Activated CD8-positive, alpha-beta memory T cell treated with anti-CD3 and anti-CD28 coated beads, Interleukin-2, amount 10 ng/mL, durations not matched to agents 7 days and 5 days (primary cell): ENCODE measurements around the gene IDH2. TPM values are rescaled to one million over a fixed set of nuclear protein-coding genes. Genes with fewer than 3 reads are reported as not detected.

Experiments
- ATAC-seq: fragments of 150-1000 bp; cut with Tn5 transposase; one replicate; pipeline ENCODE4 v1.10.0; 2021; ENCODE audit warnings: moderate library complexity
- CTCF ChIA-PET: fragments of 350-600 bp; sonication (Branson Sonifier 250); formaldehyde crosslinking; loops from one replicate; lab custom pipeline; 2021; ENCODE audit warnings: antibody characterized with exemption; lab: Charles Lee
- DNase-seq: peaks from one replicate; pipeline ENCODE4 v3.0.0-alpha.2; 2020
- H3K27ac Mint-ChIP-seq: one replicate; pipeline ENCODE4 v1.8.0; 2021; ENCODE audit warnings: mild to moderate bottlenecking, mixed read lengths
- H3K27me3 Mint-ChIP-seq: one replicate; pipeline ENCODE4 v1.8.0; 2021; ENCODE audit warnings: mixed read lengths
- H3K36me3 Mint-ChIP-seq: one replicate; pipeline ENCODE4 v1.8.0; 2021; ENCODE audit warnings: mild to moderate bottlenecking, mixed read lengths
- H3K4me1 Mint-ChIP-seq: one replicate; pipeline ENCODE4 v1.8.0; 2021; ENCODE audit warnings: mixed read lengths
- H3K4me3 Mint-ChIP-seq: one replicate; pipeline ENCODE4 v1.8.0; 2021; ENCODE audit warnings: mild to moderate bottlenecking, moderate library complexity, mixed read lengths
- H3K9me3 Mint-ChIP-seq: one replicate; pipeline ENCODE4 v1.8.0; 2022; ENCODE audit warnings: low read depth, mixed read lengths
- total RNA-seq, 2 experiments: library from RNA; stranded (reverse); gene quantifications; one replicate each; pipeline ENCODE4 v1.2.3, GENCODE V29; 2021

Gene IDH2
- total RNA-seq, 2 experiments from 2014 or later, result 196 to 293 TPM

- Mint-ChIP-seq H3K4me1 (peaks cover 5% of the 10 kb centered on the region), H3K27ac (no peak overlapping the region), H3K27me3 (no peaks in the 10 kb centered on the region), H3K4me3 (no peak overlapping the region), H3K36me3 (no peaks in the 10 kb centered on the region), H3K9me3 (no peaks in the 10 kb centered on the region)
- CTCF ChIA-PET, result interaction anchor here (1.6 kb wide), 1 partner anchor 23 kb away, joined by 4 read pairs; no protein-coding TSS in a partner anchor
- ATAC-seq (no peak), DNase-seq (no peak)
These were observed 48.4 kb downstream of the IDH2 start for GRCh38 chr15:90053685-90054466.

- Mint-ChIP-seq H3K4me3 (no peak overlapping the region), H3K27me3 (no peaks in the 10 kb centered on the region), H3K9me3 (no peaks in the 10 kb centered on the region), H3K36me3 (no peaks in the 10 kb centered on the region), H3K27ac (no peak overlapping the region), H3K4me1 (peaks cover 2% of the 10 kb centered on the region)
- ATAC-seq, result no peak
- DNase-seq, result no peak
- CTCF ChIA-PET, result no interaction called here
These were observed 50.4 kb downstream of the IDH2 start for GRCh38 chr15:90051874-90052273.

GRCh38 chr15:90049666-90050604 is 52.3 kb downstream of the IDH2 start:
- Mint-ChIP-seq H3K27me3 (no peaks in the 10 kb centered on the region), H3K27ac (no peak overlapping the region), H3K36me3 (no peaks in the 10 kb centered on the region), H3K4me1 (peaks cover 2% of the 10 kb centered on the region), H3K4me3 (no peak overlapping the region), H3K9me3 (no peaks in the 10 kb centered on the region)
- no peak for DNase-seq
- CTCF ChIA-PET, result no interaction called here
- ATAC-seq, result no peak

DNA sequence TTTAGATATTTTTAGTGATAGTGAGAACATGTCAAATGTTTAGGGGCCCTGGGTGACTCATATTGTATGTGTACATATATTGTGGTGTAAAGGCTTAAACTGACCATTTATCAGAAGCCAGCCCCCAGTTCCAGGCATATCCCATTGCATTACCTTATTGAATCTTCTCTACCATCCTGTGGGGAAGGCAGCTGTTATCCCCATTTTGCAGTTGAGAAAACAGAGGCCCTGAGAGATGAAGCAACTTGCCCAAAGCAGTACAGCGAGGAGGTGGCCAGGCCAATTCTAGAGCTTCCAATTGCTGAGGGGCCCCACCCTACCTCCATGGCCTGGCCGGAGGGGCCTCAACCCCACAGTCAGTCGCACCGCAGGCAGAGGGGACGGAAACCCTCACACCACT is 53.2 kb downstream of the IDH2 start:
- ATAC-seq, result no peak
- Mint-ChIP-seq H3K4me3 (no peak overlapping the region), H3K9me3 (no peaks in the 10 kb centered on the region), H3K4me1 (no peaks in the 10 kb centered on the region), H3K36me3 (no peaks in the 10 kb centered on the region), H3K27ac (no peak overlapping the region), H3K27me3 (no peaks in the 10 kb centered on the region)
- CTCF ChIA-PET, result interaction anchor here (1.6 kb wide), 1 partner anchor 22 kb away, joined by 4 read pairs; no protein-coding TSS in a partner anchor
- no peak for DNase-seq

DNA sequence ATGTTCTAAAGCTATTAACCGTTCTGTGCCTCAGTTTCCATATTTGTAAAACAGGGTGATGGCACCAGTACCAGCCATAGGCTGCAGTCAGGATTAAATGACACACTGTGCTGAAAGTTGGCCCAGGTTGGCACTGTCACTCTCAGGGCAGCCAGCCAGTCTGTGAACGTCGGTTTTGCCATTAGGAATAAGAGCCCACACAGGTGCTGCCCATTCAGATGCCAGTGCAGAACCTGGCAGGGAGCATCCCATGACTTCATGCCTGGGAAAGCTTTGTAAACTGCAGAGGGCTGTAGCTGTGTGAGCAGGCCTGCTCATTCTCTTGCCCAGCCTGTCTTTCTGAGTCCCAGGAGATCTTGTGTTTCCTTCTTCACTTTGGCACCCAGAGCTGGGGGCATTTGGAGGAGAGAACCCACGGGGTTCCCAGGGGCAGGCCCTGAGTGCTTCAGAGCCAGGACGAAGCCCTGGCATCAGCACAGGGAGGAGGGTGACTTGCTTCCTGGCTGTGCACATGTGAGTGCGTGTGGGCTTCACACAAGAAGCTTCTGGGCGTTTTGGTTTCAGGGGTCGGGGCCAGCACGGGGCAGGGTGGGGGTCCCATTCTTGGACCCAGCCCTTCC is 54.2 kb downstream of the IDH2 start:
- Mint-ChIP-seq H3K27me3 (no peaks in the 10 kb centered on the region), H3K9me3 (no peaks in the 10 kb centered on the region), H3K4me3 (no peak overlapping the region), H3K4me1 (no peaks in the 10 kb centered on the region), H3K27ac (no peak overlapping the region), H3K36me3 (no peaks in the 10 kb centered on the region)
- ATAC-seq (no peak), DNase-seq (no peak)
- CTCF ChIA-PET, result interaction anchor here (1.6 kb wide), 1 partner anchor 23 kb away, joined by 4 read pairs; no protein-coding TSS in a partner anchor

DNA sequence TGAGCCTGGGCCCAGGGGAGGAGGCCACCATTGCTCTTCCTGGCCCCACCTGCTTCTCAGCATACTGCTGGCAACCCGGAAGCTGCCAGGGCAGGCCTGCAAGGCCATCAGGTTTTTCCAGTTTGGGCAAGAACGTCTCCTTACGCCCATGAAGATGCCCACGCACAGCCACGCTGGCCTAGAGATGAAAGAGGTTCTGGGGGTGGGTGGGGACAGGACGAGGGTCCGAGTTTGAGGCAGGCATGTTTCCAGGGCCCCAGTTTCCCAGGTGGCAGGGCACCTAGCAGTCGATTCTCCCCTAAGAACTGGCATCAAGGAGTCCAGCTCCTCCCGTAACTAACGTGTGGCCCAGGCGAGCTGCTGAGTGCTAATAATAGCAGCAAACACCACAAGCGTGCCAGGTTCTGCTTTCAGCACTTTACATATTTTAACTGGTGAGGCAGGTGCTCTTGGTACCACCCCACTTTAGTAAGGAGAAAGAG is 55.3 kb downstream of the IDH2 start:
- CTCF ChIA-PET, result no interaction called here
- H3K27ac Mint-ChIP-seq, result no peak overlapping the region
- no peaks in the 10 kb centered on the region for H3K4me1 Mint-ChIP-seq
- H3K27me3 Mint-ChIP-seq, result no peaks in the 10 kb centered on the region
- no peak overlapping the region for H3K4me3 Mint-ChIP-seq
- no peak for DNase-seq
- no peaks in the 10 kb centered on the region for H3K9me3 Mint-ChIP-seq
- no peaks in the 10 kb centered on the region for H3K36me3 Mint-ChIP-seq
- ATAC-seq, result no peak

DNA sequence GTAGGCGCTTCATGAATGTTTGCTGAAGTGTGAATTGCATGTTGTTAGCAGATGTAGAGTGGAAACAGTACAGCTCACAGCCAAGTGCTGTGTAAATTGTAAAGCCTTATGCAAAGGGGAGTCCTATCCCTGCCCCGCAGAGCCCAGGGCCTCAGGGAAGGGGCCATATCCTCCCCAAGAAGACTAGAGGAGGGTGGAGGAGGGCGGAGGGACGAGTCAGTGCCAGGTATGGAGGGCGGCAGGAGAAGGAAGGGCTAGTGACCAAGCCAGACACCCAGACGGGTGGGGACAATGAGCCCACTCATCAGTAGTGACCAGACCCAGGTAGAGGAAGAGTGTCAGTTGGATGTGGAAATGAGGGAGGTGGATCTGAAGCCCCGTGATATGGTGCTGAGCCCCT is 56.0 kb downstream of the IDH2 start:
- no peaks in the 10 kb centered on the region for H3K9me3 Mint-ChIP-seq
- no peak overlapping the region for H3K4me3 Mint-ChIP-seq
- CTCF ChIA-PET, result interaction anchor here (0.5 kb wide), 1 partner anchor 142 kb away, joined by 5 read pairs; no protein-coding TSS in a partner anchor

GRCh38 chr15:90044916-90045371 is 57.3 kb downstream of the IDH2 start:
- H3K4me3 Mint-ChIP-seq, result no peak overlapping the region
- H3K36me3 Mint-ChIP-seq, result no peaks in the 10 kb centered on the region
- H3K27me3 Mint-ChIP-seq, result no peaks in the 10 kb centered on the region
- CTCF ChIA-PET, result no interaction called here
- H3K27ac Mint-ChIP-seq, result no peak overlapping the region
- peaks cover under 1% of the 10 kb centered on the region for H3K4me1 Mint-ChIP-seq
- ATAC-seq, result no peak
- no peaks in the 10 kb centered on the region for H3K9me3 Mint-ChIP-seq
- DNase-seq, result no peak

More for the DNA sequence above, 56.0 kb downstream of the IDH2 start:
- no peaks in the 10 kb centered on the region for H3K36me3 Mint-ChIP-seq
- DNase-seq (no peak), ATAC-seq (no peak)
- H3K4me1 Mint-ChIP-seq, result no peaks in the 10 kb centered on the region
- no peaks in the 10 kb centered on the region for H3K27me3 Mint-ChIP-seq
- H3K27ac Mint-ChIP-seq, result no peak overlapping the region

GRCh38 chr15:90044191-90044590 is 58.1 kb downstream of the IDH2 start:
- no peaks in the 10 kb centered on the region for H3K9me3 Mint-ChIP-seq
- H3K27me3 Mint-ChIP-seq, result no peaks in the 10 kb centered on the region
- H3K4me3 Mint-ChIP-seq, result no peak overlapping the region
- no peaks in the 10 kb centered on the region for H3K36me3 Mint-ChIP-seq
- ATAC-seq (no peak), DNase-seq (no peak)
- H3K4me1 Mint-ChIP-seq, result peaks cover 5% of the 10 kb centered on the region
- CTCF ChIA-PET, result no interaction called here
- no peak overlapping the region for H3K27ac Mint-ChIP-seq

DNA sequence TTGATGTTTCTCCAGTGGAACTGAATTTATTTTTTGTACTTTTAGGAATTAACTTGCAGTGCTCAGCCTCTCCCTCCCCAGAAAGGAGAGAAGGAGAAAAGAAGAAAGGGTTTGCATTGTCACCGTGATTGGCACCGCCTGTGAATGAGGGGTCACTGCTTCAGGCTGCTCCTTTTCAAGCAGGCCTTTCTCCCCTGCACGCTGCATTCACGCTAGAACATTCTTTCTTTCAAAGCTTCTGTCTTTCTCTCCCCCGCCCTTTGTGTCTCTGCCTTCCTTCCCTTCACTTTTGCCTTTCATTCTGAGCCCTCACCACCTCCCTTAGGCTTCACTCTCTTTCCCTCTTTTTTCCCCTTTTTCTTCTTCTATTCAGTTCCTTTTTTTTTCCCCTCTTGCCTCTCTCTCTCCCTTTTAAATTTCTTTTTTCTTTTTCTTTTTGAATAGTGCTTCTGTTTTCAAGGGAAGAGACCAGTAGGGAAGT is 58.7 kb downstream of the IDH2 start:
- no peak overlapping the region for H3K27ac Mint-ChIP-seq
- no peaks in the 10 kb centered on the region for H3K36me3 Mint-ChIP-seq
- ATAC-seq (no peak), DNase-seq (no peak)
- CTCF ChIA-PET, result no interaction called here
- H3K27me3 Mint-ChIP-seq, result no peaks in the 10 kb centered on the region
- no peak overlapping the region for H3K4me3 Mint-ChIP-seq
- H3K9me3 Mint-ChIP-seq, result no peaks in the 10 kb centered on the region
- peaks cover 9% of the 10 kb centered on the region for H3K4me1 Mint-ChIP-seq

DNA sequence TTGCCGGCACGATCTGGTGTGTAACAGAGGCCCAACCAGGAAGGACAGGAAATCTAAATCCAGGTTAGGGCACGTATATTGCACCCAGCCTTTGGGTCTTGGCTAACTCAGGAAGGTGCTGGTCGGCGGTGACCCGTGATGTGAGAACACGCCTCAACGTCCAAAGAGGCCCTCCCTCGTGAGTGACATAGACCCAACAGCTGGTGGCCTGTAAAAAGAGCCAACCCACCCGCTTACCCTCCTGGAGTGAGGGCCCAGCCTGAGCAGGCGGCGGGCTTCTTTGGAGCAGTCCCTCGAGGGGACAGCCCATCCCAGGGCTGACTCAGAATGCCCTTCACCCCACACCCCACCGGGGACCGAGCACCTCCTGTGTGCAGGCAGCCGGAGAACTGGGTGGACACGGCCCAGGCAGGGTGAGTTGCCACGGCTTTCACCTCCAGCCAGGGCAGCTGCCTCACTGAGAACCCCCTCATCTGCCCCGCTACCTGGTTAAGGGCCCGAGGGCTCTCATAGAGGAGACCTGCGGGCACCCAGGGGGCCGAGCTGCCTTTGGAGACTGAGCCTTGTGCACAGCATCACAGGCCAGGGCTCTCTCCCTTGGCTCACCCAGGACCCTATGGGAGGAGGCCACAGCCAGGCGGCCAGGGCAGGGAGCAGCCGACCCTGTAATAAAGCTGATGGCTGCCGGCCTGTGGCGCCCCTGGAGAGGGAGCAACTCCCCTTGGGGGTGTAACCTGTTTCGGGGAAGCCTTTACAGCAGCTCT is 59.3 kb downstream of the IDH2 start:
- DNase-seq (no peak), ATAC-seq (no peak)
- Mint-ChIP-seq H3K4me1 (peaks cover 15% of the 10 kb centered on the region), H3K9me3 (no peaks in the 10 kb centered on the region), H3K4me3 (no peak overlapping the region), H3K27ac (no peak overlapping the region), H3K27me3 (no peaks in the 10 kb centered on the region), H3K36me3 (peaks cover 3% of the 10 kb centered on the region)
- CTCF ChIA-PET, result interaction anchor here (0.8 kb wide), 1 partner anchor 205 kb away, joined by 3 read pairs; no protein-coding TSS in a partner anchor

DNA sequence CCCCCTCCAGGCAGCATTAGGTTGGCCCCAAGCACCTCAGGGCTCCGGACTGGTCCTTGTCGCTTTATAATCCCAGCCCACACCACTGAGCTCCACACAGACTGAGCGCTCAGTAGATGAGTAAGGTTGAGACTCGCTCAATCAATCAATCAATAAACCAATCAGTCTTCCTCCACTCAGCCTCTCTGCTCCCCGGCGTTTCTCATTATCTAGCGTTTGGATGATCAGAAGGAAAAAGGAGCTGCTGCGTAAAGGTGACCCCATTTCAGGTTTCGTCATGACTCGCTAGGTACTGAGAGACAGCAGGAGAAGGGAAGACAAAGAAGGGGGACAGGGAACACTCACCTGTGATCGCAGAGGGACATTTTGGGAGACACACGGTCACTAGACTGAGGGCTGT is 59.9 kb downstream of the IDH2 start:
- Mint-ChIP-seq H3K36me3 (peaks cover 3% of the 10 kb centered on the region), H3K27me3 (no peaks in the 10 kb centered on the region), H3K4me3 (no peak overlapping the region), H3K27ac (no peak overlapping the region), H3K9me3 (no peaks in the 10 kb centered on the region), H3K4me1 (peaks cover 21% of the 10 kb centered on the region)
- no peak for ATAC-seq
- CTCF ChIA-PET, result interaction anchor here (0.8 kb wide), 1 partner anchor 204 kb away, joined by 3 read pairs; no protein-coding TSS in a partner anchor
- DNase-seq, result no peak
